Keratinocyte (primary cell): Measurements from ENCODE around the gene HRC. TPM values are rescaled to one million over a fixed set of nuclear protein-coding genes. Genes with fewer than 3 reads are reported as not detected.

ENCODE experiments used
- DNase-seq: peaks from one replicate; pipeline ENCODE4 v3.0.0-alpha.2; 2011; ENCODE audit warnings: low read depth, missing footprints, low spot score
- FAIRE-seq: peaks from 2 replicates; lab custom pipeline; 2011; peaks lifted over from hg19 to GRCh38; lab: Jason Lieb, UNC
- H2AFZ ChIP-seq: 2 replicates; pipeline ENCODE4 v1.6.0; 2012; ENCODE audit warnings: low read length, control low read depth, inconsistent platforms; ENCODE audit not compliant: control insufficient read depth
- H3K27ac ChIP-seq: 2 replicates; pipeline ENCODE4 v1.5.1; 2011; ENCODE audit warnings: low read length; ENCODE audit not compliant: control insufficient read depth, insufficient read depth
- H3K27me3 ChIP-seq: 3 replicates; pipeline ENCODE4 v1.6.0; 2011; ENCODE audit warnings: low read length; ENCODE audit not compliant: control insufficient read depth, insufficient read depth; ENCODE audit errors: extremely low read depth
- H3K36me3 ChIP-seq, 2 experiments: 2 replicates in 1 of 2; 3 replicates in 1 of 2; pipeline ENCODE4 v1.5.1; 2011; ENCODE audit warnings: low read length in 2 of 2, mild to moderate bottlenecking in 1 of 2; ENCODE audit not compliant: control insufficient read depth in 2 of 2, insufficient read depth in 2 of 2; ENCODE audit errors: extremely low read depth in 1 of 2
- H3K4me1 ChIP-seq: 3 replicates; pipeline ENCODE4 v1.5.1; 2011; ENCODE audit warnings: low read length; ENCODE audit not compliant: control insufficient read depth, insufficient read depth; ENCODE audit errors: extremely low read depth
- H3K4me2 ChIP-seq: 3 replicates; pipeline ENCODE4 v1.6.0; 2011; ENCODE audit warnings: low read depth, low read length; ENCODE audit not compliant: control insufficient read depth, insufficient read depth; ENCODE audit errors: extremely low read depth
- H3K4me3 ChIP-seq, 3 experiments: fragments of 200-600 bp in 1 of 3; sonication (generic) in 1 of 3; 2 replicates in 2 of 3; 3 replicates in 1 of 3; pipeline ENCODE4 v1.5.1; 2011 to 2016; ENCODE audit warnings: low read length in 3 of 3, mild to moderate bottlenecking in 3 of 3, control low read depth in 2 of 3, inconsistent platforms in 1 of 3, low read depth in 1 of 3, mixed read lengths in 1 of 3, mixed run types in 1 of 3, moderate library complexity in 1 of 3; ENCODE audit not compliant: control insufficient read depth in 2 of 3, insufficient read depth in 2 of 3; ENCODE audit errors: extremely low read depth in 1 of 3
- H3K79me2 ChIP-seq: 2 replicates; pipeline ENCODE4 v1.6.0; 2012; ENCODE audit warnings: low read length; ENCODE audit not compliant: control insufficient read depth, insufficient read depth
- H3K9ac ChIP-seq: 3 replicates; pipeline ENCODE4 v1.6.0; 2011; ENCODE audit warnings: low read length; ENCODE audit not compliant: control insufficient read depth, insufficient read depth; ENCODE audit errors: extremely low read depth
- H3K9me1 ChIP-seq: 3 replicates; pipeline ENCODE4 v1.6.0; 2011; ENCODE audit warnings: low read length; ENCODE audit not compliant: control insufficient read depth, insufficient read depth; ENCODE audit errors: extremely low read depth
- H3K9me3 ChIP-seq: 2 replicates; pipeline ENCODE4 v1.5.1; 2012; ENCODE audit warnings: low read depth, low read length; ENCODE audit not compliant: control insufficient read depth
- H4K20me1 ChIP-seq: 3 replicates; pipeline ENCODE4 v1.6.0; 2011; ENCODE audit warnings: low read length; ENCODE audit not compliant: control insufficient read depth, insufficient read depth; ENCODE audit errors: extremely low read depth
- CTCF ChIP-seq, 3 experiments: IDR thresholded peaks in 1 of 3; conservative IDR thresholded peaks in 1 of 3; optimal IDR thresholded peaks in 1 of 3; 2 replicates in 2 of 3; 3 replicates in 1 of 3; pipeline versions ENCODE3 to v1.5.1; 2011; ENCODE audit warnings: low read length in 3 of 3, mild to moderate bottlenecking in 3 of 3, moderate library complexity in 2 of 3, control low read depth in 1 of 3, inconsistent platforms in 1 of 3; ENCODE audit not compliant: insufficient read depth in 2 of 3; ENCODE audit errors: extremely low read depth in 1 of 3
- EZH2 ChIP-seq: IDR thresholded peaks from one replicate; pipeline ENCODE4 v1.6.1; 2012; ENCODE audit warnings: inconsistent platforms, mild to moderate bottlenecking, low read length, moderate library complexity
- dilution Hi-C: fragments of 300-500 bp; cut with MboI; formaldehyde crosslinking; loops from one replicate; pipeline ENCODE4 v1.7.0; 2020; ENCODE audit warnings: low sequenced_read_pairs; ENCODE audit not compliant: extremely low pct_ligation_motif_present
- polyA plus RNA-seq, 5 experiments: library from polyadenylated mRNA; depleted of rRNA in 3 of 5; stranded (reverse) in 3 of 5; stranded (forward) in 1 of 5; unstranded in 1 of 5; fragments of >200 nt; gene quantifications; 1 replicate in 1 of 5; 2 replicates in 3 of 5; 3 replicates in 1 of 5; pipeline versions ENCODE4 v1.2.1 to v1.2.3, GENCODE V29; 2011 to 2012; ENCODE audit warnings: missing spikeins in 2 of 5, low read depth in 1 of 5, low replicate concordance in 1 of 5

The HRC gene
- polyA plus RNA-seq, 1 donor (not counting 4 experiments of a cell fraction or from before 2014, with no cell fraction given), result 0.08 TPM

GRCh38 chr19:49119411-49120324 is 35.5 kb downstream of the HRC start, which contains the start of gene PPFIA3:
PPFIA3 (plus strand) TSS chr19:49119544; CDS start chr19:49127874, 8,330 bp downstream.
- DNase-seq (no peak), FAIRE-seq (no peak)
- dilution Hi-C loops, result no loop called here
- no peaks in the 10 kb centered on the region for H3K27me3 ChIP-seq
- H3K4me3 ChIP-seq, result peak within 1 kb of the TSS; percentile 55 to 85 (median 83)
- H3K4me1 ChIP-seq, result peaks cover 12% of the 10 kb centered on the region
- H3K79me2 ChIP-seq, result no peaks in the 10 kb centered on the region
- TF ChIP-seq EZH2 (no peak), CTCF (optimal IDR thresholded peaks at IDR 0.05 in 1 of 3, IDR thresholded peaks at IDR 0.05 in 1 of 3, conservative IDR thresholded peaks at IDR 0.05 in 1 of 3; ENCODE audit: extremely low read depth in 1 of 3, insufficient read depth in 2 of 3, low read length in 3 of 3) (no peak)
- peak within 1 kb of the TSS; percentile 98 for H3K4me2 ChIP-seq
- peak within 1 kb of the TSS; percentile 87 for H3K27ac ChIP-seq
- no peaks in the 10 kb centered on the region for H3K9me1 ChIP-seq
- peak within 1 kb of the TSS; percentile 83 for H2AFZ ChIP-seq
- no peaks in the 10 kb centered on the region for H3K36me3 ChIP-seq
- no peaks in the 10 kb centered on the region for H4K20me1 ChIP-seq
- H3K9ac ChIP-seq, result peak within 1 kb of the TSS; percentile 83
- no peaks in the 10 kb centered on the region for H3K9me3 ChIP-seq

GRCh38 chr19:49118565-49119410 is 36.4 kb downstream of the HRC start, which contains the start of gene C19orf73:
C19orf73 (minus strand) TSS chr19:49119143; CDS start chr19:49119022, 121 bp downstream.
- peak within 1 kb of the TSS; percentile 98 for H3K4me2 ChIP-seq
- no peak for FAIRE-seq
- peak within 1 kb of the TSS; percentile 87 for H3K27ac ChIP-seq
- peak; percentile 59 for DNase-seq
- TF ChIP-seq CTCF (optimal IDR thresholded peaks at IDR 0.05 in 1 of 3, IDR thresholded peaks at IDR 0.05 in 1 of 3, conservative IDR thresholded peaks at IDR 0.05 in 1 of 3; ENCODE audit: extremely low read depth in 1 of 3, insufficient read depth in 2 of 3, low read length in 3 of 3) (no peak), EZH2 (no peak)
- H3K4me1 ChIP-seq, result peaks cover 15% of the 10 kb centered on the region
- peak within 1 kb of the TSS; percentile 55 to 85 (median 83) for H3K4me3 ChIP-seq
- H3K9me3 ChIP-seq, result no peaks in the 10 kb centered on the region
- no peaks in the 10 kb centered on the region for H3K27me3 ChIP-seq
- dilution Hi-C loops, result no loop called here
- H3K9me1 ChIP-seq, result no peaks in the 10 kb centered on the region
- no peaks in the 10 kb centered on the region for H4K20me1 ChIP-seq
- no peaks in the 10 kb centered on the region for H3K79me2 ChIP-seq
- H3K9ac ChIP-seq, result peak within 1 kb of the TSS; percentile 83
- H2AFZ ChIP-seq, result peak within 1 kb of the TSS; percentile 83
- H3K36me3 ChIP-seq, result no peaks in the 10 kb centered on the region
